ENCODE measurements around the gene LCE6A.

DNA sequence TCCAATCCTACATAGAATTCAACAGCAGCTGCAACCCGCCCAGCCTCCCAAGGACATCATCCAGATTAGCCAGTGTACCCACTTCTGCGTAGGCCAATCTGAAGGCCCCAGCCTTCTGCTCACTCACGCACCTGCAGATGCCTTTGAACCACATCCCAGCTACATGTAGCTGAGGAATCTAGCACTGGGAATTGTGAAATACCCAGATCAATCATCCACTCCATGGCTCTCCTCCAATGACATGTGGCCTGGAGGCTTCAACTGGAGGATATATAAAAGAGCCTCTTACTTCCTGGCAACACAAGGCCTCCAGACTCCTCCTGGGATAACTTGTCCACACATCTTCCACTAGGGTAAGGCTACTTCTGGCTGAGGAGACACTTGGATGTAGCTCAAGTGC is at the start of gene LCE6A:
- no peak for TF ChIP-seq POLR2A (IDR thresholded peaks at IDR 0.05)
- TF ChIP-seq, protein P1, sequence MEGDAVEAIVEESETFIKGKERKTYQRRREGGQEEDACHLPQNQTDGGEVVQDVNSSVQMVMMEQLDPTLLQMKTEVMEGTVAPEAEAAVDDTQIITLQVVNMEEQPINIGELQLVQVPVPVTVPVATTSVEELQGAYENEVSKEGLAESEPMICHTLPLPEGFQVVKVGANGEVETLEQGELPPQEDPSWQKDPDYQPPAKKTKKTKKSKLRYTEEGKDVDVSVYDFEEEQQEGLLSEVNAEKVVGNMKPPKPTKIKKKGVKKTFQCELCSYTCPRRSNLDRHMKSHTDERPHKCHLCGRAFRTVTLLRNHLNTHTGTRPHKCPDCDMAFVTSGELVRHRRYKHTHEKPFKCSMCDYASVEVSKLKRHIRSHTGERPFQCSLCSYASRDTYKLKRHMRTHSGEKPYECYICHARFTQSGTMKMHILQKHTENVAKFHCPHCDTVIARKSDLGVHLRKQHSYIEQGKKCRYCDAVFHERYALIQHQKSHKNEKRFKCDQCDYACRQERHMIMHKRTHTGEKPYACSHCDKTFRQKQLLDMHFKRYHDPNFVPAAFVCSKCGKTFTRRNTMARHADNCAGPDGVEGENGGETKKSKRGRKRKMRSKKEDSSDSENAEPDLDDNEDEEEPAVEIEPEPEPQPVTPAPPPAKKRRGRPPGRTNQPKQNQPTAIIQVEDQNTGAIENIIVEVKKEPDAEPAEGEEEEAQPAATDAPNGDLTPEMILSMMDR (IDR thresholded peaks at IDR 0.05) = no peak

All from testis (tissue), 2 donors.